ENCODE results near the gene CLOCK.

DNA sequence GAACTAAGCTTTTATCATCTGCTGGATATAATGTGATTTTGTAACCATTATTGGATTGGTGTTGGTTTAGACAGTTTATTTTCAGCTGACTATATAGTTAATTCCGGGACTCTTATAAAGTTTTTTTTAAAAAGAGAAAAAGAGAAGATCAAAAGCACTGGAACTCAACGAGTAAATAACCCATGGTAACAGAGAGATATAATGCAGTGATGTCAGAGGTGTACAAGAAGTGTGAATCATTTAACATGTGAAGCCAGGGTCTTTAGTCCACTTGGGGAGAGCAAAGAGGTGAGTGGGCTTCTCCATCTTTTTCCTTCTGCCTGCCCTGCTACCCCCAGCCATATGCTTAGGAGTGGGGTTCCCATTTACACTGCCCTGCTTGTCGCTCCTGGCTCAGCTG, 147.7 kb downstream of the CLOCK start:
- TF ChIP-seq POLR2AphosphoS5 (IDR thresholded peaks at IDR 0.05; ENCODE audit: low read depth, low read length) (no peak), FOXP2 (optimal IDR thresholded peaks at IDR 0.05; ENCODE audit: borderline replicate concordance, extremely low read depth, extremely low read length, insufficient read depth) (no peak), TAF1 (IDR thresholded peaks at IDR 0.05; ENCODE audit: borderline replicate concordance, insufficient read depth, low read length) (no peak), SIN3A (IDR thresholded peaks at IDR 0.05; ENCODE audit: borderline replicate concordance, insufficient read depth, low read length) (no peak)
- TF ChIP-seq, protein P1, sequence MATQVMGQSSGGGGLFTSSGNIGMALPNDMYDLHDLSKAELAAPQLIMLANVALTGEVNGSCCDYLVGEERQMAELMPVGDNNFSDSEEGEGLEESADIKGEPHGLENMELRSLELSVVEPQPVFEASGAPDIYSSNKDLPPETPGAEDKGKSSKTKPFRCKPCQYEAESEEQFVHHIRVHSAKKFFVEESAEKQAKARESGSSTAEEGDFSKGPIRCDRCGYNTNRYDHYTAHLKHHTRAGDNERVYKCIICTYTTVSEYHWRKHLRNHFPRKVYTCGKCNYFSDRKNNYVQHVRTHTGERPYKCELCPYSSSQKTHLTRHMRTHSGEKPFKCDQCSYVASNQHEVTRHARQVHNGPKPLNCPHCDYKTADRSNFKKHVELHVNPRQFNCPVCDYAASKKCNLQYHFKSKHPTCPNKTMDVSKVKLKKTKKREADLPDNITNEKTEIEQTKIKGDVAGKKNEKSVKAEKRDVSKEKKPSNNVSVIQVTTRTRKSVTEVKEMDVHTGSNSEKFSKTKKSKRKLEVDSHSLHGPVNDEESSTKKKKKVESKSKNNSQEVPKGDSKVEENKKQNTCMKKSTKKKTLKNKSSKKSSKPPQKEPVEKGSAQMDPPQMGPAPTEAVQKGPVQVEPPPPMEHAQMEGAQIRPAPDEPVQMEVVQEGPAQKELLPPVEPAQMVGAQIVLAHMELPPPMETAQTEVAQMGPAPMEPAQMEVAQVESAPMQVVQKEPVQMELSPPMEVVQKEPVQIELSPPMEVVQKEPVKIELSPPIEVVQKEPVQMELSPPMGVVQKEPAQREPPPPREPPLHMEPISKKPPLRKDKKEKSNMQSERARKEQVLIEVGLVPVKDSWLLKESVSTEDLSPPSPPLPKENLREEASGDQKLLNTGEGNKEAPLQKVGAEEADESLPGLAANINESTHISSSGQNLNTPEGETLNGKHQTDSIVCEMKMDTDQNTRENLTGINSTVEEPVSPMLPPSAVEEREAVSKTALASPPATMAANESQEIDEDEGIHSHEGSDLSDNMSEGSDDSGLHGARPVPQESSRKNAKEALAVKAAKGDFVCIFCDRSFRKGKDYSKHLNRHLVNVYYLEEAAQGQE (IDR thresholded peaks at IDR 0.05; ENCODE audit: insufficient read depth in 1 of 2, low read depth in 2 of 2, low read length in 2 of 2) = no peak

Measured in PFSK-1 (cell line).